ENCODE data around the gene RCOR1.
"Not testable (repeated sequence)": the region's sequence is repeated elsewhere in the genome, so short reads cannot be mapped to it uniquely, and the experiment has no call there.

The RCOR1 gene

DNA sequence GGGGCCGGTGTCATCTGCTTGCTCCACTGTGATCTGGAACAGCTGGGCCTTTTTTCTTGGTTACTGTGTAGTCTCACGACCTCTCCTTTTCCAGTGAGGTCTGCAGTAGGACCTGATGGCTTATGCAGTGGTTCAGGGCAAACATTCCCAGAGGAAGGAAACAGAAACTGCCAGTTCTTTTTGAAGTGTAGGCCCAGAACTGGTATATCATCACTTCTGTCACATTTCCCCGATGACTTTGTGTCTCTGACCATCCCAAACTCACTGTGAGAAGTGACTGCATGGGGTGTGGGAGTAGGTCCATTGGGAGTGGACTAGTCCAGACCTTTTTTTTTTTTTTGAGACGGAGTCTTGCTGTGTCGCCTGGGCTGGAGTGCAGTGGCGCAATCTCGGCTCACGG, 38.4 kb downstream of the RCOR1 start:
- no peak for FAIRE-seq

DNA sequence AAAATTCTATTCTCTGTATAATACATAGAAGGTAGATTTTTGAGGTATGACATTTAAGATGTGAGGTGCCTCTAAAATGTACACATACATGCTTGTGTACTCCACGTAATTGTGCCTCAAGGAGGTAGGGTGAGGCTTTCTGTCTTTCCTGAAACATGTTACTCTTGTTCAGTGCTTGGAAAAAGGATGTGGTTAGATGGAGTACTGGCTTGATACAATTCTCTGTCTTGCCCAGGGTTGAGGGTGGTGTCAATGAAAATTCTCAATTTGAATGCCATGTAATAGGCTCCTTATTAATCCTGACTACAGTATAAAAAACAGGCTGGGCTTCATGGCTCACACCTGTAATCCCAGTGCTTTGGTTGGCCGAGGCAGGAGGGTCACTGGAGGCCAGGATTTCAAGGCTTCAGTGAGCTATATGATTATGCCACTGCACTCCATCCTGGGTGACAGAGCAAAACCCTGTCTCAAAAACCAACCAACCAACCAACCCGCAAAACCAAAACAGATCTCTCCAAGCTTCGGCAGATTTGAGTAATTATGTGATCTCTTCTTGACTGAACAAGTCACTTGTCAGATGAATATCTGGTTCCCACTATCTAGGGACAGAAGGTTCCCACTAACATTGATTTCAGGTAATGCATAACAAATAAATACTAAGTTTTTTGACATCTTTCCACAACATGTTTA, 41.6 kb downstream of the RCOR1 start:
- no peak for FAIRE-seq

DNA sequence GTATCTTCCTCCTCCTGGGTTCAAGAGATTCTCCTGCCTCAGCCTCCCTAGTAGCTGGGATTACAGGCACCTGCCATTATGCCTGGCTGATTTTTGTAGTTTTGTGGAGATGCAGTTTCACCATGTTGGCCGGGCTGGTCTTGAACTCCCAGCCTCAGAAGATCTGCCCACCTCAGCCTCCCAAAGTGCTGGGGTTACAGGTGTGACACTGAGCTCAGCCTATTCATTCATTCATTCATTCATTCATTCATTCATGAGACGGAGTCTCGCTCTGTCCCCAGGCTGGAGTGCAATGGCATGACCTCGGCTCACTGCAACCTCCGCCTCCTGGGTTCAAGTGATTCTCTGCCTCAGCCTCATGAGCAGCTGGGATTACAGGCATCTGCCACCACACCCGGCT, 47.2 kb downstream of the RCOR1 start:
- FAIRE-seq = not testable (repeated sequence)

DNA sequence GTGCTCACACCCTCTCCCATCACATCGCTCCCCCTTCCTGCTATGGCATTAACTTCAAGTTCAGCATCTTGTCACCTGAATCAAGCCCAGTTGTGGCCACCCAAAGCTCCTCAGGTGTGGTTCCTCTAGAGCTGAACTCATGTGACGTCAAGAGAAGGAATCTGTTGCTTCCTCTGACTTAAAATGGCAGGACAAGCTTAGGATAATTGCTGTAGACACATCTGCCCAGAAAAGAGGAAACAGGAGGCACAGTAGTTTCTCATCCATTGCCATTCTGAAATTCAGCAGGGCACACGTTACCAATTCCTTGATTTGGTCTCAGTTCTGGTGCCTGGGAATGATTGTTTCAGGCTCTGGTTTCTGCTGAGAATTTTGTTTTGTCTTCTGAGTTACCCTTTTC, 52.1 kb downstream of the RCOR1 start:
- FAIRE-seq = no peak

DNA sequence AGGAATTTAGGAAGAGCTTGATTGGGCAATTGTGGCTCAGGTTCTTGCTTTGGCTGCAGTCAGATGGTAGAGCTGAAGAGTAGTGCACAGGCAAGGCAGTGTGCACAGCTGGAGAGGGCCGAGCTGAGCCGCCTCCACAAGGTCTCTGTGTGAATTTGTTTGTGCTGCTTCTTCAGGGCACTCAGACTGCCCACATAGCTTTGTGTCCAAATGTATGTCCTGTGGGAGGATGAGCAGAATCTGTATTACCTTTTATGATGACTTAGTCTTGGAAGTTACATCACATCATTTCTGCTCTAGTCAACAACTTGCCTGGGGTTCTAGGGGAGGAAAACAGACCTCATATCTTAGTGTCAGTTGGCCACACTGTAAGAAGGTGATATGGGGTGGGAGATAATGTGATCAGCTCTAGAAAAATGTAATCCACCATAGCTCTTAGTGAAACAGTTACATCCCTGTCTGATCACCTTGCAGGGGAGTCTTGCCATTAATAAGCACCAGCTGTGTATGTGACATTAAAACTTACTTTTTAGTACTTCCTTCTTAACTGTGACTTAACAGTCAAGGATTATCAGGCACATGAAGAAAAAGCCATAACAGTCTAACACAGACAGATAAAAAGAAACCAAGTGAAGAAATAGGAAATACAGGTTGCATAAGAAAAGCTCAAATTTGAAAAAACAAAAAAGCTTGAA, 53.4 kb downstream of the RCOR1 start:
- FAIRE-seq = no peak

DNA sequence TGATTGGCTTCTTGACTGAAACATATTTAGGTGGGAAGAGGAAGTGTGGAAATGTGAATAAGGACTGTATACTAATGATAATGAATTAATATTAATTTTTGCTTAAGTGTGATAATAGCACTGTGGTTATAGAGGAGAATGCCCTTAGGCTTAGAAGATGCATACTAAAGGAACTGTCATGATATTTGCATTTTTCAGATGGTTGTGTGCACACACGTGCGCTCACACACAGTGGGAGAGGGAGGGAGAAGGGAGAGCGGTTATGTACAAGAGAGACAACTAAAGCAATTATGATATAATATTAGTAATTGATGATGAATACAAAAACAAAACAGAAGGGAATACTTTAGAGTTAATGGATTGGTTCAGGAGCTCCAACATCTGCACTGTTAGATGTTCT, 54.2 kb downstream of the RCOR1 start:
- FAIRE-seq = no peak

DNA sequence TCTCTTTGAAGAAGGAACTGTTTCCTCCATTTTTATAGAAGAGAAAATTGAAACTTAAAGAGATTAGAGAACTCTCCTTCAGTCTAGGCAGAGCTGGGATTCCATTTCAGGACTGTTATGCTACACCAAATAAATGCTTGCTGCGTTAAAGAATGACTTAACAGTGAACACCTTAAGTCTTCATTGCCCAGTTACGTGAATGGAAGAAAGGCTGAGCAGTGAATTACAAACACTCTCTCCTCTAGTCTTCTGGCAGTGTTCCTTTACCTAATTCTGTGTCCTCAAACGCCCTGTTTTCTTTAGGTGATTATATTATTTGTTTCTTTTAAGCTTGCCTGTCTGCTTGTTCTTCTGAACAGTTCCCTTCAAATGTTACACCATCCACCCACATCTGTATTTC, 59.7 kb downstream of the RCOR1 start:
- no peak for FAIRE-seq

DNA sequence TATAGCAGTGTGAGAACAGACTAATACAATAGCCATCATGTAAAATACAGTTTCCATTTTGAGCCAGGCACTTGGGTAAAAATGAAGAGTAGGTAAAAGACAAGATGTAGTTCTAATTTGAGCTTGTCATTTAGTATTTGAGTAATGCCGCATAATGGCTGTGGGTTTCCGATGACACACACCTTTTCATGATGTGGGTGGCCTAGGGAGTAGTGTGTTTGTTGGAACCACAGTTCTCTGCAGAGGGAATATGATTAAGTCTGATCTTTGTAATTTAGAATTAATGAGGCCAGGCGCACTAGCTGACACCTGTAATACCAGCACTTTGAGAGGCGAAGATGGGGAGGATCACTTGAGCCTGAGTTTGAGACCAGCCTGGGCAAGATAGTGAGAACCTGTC, 61.8 kb downstream of the RCOR1 start:
- FAIRE-seq = no peak

DNA sequence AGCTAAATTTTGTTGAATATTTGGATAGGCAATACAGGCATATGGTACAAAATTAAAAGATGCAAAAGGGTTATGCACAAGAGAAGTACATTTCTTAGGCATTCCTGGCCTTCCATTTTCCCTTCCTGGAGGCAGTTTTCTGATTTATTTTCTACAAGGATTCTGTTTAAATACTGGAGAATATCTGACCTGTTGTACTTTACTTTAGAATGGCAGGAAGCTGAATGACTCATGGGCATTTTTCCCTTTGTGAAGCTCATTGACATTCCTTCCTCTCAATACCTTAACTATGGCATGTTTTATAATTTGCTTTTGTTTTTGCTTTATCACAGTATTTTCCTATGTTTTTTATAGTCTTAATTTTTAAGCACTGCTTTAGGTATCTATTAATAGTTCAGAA, 62.7 kb downstream of the RCOR1 start:
- FAIRE-seq = no peak

DNA sequence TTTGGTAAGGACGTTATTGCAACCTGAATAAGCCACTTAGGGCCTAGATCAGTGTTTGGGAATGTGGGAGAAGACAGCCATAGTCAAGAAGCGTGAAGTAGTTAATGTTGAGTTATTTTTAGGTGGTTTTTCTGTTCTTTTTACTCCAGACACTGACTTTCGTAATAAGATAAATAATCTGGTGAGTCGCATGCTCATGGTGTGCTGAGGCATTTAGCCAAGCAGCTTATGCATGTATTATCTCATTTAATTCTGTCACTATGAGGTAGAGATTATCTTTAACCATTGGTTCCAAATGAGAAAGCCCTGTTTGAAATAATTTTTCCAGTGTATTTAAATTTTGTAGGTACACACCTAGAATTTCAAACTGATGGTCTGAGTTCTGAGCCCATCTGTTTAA, 67.3 kb downstream of the RCOR1 start:
- no peak for FAIRE-seq

DNA sequence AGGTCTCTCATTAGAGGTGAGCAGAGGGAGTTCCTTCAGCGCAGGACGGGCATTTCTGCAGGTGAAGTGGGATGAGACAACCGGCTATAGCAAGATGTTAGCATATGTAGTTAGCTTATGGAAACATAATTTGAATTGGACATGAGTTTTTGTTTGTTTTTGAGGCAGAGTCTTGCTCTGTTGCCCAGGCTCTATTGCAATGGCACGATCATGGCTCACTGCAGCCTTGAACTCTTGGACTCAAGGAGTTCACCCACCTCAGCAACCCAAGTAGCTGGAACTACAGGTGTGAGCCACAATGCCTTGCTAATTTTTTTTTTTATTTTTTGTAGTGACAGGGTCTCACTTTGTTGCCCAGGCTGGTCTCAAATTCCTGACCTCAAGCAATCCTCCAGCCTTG, 69.2 kb downstream of the RCOR1 start:
- no peak for FAIRE-seq

DNA sequence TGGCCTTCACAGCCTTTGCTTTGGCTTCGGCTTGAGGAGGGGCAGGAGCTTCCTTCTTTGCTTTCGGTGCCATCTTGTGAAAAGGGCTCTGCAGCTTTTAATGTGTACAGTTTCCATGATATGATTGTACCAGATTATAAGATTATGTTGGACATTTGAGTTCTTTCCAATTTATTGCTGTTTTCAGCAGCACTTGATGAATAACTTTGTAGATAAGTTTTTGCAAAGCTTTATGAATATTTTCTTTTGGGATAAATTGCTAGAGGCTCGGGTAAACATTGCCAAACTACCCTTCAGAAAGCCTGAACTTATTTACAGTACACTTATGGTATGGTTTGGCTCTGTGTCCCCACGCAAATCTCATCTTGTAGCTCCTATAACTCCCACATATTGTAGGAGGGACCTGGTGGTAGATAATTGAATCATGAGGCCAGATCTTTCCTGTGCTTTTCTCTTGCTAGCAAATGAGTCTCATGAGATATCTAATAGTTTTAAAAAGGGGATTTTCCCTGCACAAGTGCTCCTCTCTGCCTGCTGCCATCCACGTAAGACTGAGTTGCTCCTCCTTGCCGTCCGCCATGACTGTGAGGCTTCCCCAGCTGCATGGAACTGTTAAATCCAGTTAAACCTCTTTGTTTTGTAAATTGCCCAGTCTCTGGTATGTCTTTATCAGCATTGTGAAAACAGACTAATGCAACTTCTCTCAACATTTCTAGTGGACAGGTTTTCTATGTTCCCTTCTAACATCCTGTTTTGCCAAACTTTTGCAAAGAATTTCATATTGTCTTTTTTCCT, 70.4 kb downstream of the RCOR1 start:
- no peak for FAIRE-seq

DNA sequence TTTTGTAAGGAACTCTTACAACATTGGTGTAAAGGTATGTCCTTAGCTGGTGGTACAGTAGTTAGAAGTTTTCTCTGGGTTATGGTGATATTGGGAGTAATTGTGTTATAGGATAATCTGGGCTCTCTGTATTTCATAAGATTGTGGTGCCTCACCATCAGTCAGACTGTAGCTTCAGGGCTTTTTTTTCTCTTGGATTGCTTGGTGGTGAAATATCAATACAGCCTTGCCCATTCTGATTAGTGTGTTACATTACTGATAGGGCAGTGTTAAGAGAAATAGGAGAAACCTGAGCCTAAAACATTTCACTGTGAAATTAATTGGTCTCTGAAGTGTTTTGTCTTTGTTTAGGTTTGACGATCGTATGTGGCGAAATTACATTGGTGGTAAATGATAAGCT, 71.0 kb downstream of the RCOR1 start:
- no peak for FAIRE-seq

DNA sequence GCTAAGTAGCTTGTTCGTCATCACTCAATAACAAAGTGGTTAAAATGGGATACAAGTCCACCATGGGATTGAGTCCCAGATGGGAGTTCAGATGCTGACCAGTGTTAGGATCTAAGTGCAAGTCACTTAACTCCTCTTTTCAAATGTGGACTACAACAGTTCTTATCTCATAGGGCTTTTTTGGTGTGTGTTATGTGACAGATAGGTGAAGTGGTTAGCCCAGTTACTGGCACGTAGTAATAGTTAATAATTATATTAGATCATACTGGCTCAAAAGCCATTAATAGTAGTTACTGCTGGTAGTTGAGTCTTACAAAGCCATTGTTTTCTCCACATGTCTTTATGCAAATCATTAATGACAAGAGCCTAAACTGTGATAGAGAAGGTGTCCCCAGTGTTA, 73.2 kb downstream of the RCOR1 start:
- no peak for FAIRE-seq

DNA sequence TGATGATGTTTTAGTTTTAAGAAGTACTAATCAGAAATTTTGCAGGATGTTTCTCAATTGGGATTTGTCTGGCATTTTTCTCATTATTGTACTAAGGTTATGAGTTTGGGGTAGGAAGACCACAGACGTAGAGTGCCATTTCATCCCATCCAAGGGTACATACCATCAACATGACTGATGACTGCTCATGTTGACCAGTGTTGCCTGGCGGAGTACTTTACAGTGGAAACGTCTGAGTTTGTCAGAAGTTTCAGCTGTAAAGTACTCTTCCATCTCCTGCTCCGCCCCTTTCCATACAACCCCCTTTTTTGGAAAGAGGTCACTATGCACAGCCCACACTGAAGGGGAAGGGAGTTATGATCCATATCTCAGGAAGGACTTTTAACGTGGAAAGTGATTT, 74.2 kb downstream of the RCOR1 start:
- FAIRE-seq = no peak

DNA sequence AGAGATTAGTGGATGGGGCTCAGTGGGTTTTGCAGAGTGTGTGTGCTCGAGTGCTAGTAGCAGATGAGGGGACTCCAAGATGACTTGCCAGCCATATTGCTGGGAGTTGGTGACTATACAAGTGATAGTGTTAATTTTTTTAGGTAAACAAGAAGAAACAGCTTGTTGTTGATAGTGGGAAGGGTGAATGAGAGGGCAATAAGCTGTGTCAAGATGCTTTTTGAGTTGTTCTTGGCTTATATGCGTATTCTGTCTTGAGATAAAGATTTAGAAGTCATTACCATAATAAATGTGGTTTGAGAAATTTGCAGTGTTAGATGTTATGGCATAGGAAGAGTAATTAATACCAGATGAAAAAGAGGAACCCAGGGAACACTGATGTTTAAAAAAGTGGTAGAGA, 75.3 kb downstream of the RCOR1 start:
- no peak for FAIRE-seq

DNA sequence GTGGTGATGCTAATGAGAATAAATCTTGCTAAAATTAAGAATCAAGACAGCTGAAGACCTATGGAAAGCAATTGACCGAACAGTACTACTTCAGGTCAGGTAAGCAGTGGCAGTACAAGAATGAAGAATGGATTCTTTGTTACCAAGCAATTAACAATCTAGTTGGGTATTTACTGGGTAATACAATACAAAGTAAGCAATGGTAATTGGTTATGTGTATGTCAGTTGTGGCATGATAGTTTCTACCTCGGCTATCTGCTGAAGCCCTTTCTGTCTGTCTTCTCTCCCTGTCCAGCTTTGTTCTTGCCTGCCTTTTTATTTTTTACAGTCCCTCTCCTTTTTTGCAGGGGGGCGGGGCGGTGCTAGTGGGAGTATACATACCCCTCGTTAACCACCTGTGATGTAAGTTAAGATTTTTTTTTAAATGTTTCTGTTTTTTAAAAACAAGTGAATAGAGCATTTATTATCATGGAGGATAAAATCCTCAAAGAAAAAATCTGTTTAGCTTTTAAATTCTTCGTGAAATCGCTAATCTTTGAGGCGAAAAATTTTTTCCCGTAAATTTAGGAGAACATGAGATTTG, 75.9 kb downstream of the RCOR1 start:
- FAIRE-seq = no peak

DNA sequence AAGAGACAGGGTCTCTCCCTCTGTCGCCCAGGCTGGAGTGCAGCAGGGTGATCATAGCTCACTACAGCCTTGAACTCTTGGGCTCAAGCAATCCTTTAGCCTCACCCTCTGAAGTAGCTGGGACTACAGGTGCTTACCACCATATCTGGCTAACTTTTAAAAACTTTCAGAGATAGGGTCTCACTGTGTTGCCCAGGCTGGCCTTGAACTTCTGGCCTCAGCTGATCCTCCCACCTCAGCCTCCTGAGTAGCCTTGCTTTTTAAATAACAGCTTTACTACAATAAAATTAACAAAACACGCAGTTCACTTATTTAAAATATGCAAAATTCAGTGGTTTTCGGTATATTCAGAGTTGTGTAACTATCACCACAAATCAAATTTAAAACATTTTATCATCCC, 79.0 kb downstream of the RCOR1 start:
- FAIRE-seq = no peak

DNA sequence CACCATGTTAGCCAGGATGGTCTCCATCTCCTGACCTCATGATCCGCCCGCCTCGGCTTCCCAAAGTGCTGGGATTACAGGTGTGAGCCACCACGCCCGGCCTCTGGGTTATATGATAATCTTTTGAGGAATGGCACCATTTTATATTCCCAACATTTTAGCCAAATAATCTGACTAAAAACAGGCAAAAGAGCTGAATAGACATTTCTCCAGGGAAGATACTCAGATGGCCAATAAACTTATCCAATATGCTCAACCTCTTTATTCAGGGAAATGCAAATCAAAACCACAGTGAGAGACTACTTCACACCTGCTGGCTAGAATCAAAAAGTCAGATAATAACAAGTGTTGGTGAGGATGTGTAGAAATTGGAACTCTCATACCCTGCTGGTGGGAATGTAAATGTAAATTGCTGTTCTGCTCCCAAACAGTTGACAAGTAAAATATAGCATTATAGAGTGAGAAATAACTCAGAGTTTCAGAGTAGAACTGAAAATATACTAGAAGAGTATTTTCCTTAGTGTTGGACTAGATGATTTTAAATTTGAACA, 80.0 kb downstream of the RCOR1 start:
- FAIRE-seq = no peak

DNA sequence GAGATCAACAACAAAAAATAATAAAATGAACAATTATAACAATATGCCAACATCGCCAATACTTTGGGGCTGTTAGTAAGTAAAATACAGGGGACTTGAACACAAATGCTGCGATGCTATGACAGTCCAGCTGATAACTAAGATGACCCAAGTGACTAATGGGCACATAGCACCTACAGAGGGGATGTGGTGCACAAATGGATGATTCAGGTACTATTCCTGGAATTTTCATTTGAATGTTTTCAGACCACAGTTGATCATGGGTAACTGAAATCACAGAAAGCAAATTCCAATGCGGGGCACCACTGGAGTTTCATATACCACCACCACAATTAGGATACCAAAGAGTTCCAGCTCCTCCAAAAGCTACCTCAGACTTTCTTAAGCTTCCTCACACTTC, 82.9 kb downstream of the RCOR1 start:
- FAIRE-seq = no peak

DNA sequence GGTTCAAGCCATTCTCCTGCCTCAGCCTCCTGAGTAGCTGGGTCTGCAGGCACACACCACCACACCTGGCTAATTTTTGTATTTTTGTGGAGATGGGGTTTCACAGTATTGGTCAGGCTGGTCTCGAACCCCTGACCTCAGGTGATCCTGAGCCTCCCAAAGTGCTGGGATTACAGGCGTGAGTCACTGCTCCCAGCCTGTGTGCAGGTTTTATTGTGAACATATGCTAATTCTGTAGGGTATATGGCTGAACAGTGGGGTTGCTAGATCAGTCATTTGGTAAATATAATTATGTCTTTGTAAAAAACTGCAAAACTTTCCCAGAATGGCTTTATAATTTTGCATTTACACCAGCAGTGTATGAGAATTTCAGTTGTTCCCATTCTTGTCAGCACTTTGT, 85.9 kb downstream of the RCOR1 start:
- no peak for FAIRE-seq

DNA sequence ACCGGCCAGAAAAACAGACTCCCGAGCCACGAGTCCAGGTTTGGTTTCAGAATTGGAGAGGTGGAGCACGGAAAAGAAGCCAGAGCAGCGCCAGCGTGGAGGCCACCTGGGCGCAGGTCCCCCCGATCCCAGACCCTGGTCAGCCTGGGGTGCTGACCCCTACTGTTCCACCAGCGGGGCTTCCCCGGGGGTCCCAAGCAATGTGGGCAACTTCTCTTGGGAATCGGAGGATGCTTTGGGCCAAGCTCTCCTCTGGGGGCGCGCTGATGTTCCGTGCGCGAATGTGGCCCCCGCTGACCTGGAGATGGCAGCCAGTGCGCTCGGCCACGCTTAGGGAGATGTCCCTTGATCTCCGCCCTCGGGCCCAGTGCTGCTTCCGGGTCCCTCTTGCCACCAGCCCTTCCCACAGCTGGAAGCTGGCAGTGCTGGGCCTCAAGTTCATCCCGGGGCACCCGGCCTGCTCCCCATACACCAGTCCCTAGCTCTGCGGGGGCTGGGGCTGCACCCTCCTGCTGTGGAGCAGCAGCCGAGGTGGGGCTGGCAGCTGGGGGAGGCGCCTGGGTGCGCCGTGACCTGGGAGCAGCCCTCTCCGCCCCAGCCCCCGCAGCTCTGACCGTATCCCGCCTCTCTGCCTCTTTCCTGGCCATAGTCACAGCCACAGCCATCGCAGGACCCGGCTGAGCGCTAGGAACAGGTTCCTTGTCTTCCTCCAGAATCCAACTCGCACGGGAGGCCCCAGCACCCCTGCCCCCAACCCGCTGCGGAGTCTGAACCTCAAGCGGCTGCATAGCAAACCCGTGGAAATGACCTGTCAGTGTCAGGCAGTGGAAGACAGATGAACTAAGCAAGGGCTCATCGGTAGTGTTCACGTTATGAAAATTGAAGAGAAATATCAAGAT, 91.2 kb downstream of the RCOR1 start:
- no peak for FAIRE-seq

DNA sequence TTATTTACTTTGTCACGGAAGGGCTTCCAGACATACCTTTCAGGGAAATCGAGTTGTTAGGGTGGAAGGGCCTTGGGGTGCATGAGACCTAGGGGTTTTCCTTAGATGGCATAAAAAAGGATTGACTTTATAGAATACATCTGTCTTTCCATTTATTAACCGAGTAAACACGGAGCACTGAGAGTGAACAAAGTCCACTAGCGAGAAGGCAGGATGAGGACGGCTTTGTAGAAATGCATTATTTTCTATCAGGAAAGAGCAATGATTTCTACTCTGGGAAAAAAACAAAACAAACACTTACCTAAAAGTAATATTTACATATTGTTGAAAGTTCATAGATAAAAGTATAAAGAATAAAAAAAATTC, 91.8 kb downstream of the RCOR1 start:
- FAIRE-seq = no peak

Data from G401.6 (cell line).